ENCODE data around the gene TM4SF20. TPM values are rescaled to one million over a fixed set of nuclear protein-coding genes. Genes with fewer than 3 reads are reported as not detected.

The TM4SF20 gene
- polyA plus RNA-seq, 1 of the 3 experiments (the other 2 are of a cell fraction): 0.03 TPM

GRCh38 chr2:227324995-227325838 is 53.9 kb downstream of the TM4SF20 start, which contains the start of gene MFF:
MFF (plus strand) TSS chr2:227325251; CDS start chr2:227330666, 5,415 bp downstream.
- H4K20me1 ChIP-seq (ENCODE audit: insufficient read depth): peaks cover 5% of the 10 kb centered on the region; the same call in 1 of the 2 replicates
- peak within 1 kb of the TSS; percentile 84 for H3K4me2 ChIP-seq
- peak within 1 kb of the TSS; percentile 90 to 95 for H3K4me3 ChIP-seq (ENCODE audit: low read depth in 2 of 2, low read length in 1 of 2)
- CTCF ChIA-PET: interaction anchor here (1.6 kb wide), 1 partner anchor 15 kb away, joined by 3 read pairs; no protein-coding TSS in a partner anchor
- POLR2A ChIA-PET: interaction anchor here (0.6 to 1.3 kb wide), 2 partner anchors 12 to 522 kb away, joined by 3 read pairs; no protein-coding TSS in a partner anchor
- H3K4me1 ChIP-seq (ENCODE audit: control insufficient read depth in 1 of 2, insufficient read depth in 2 of 2, low read depth in 1 of 2, low read length in 1 of 2): peaks cover 0 to 4% of the 10 kb centered on the region in 2 experiments; a peak in 2 of 4 replicates
- WGBS (ENCODE audit: low lambda C conversion rate): under 1% methylated on average over 18 of the region's 67 CpGs
- H3K9me2 ChIP-seq: no peaks in the 10 kb centered on the region
- H3K9me3 ChIP-seq: no peaks in the 10 kb centered on the region
- H2AFZ ChIP-seq (ENCODE audit: low read depth): peak within 1 kb of the TSS; percentile 99
- peaks cover 48% of the 10 kb centered on the region for H3K79me2 ChIP-seq (ENCODE audit: insufficient read depth)
- peak within 1 kb of the TSS; percentile 70 to 90 for H3K27ac ChIP-seq (ENCODE audit: low read depth in 2 of 2, low read length in 1 of 2)
- H3K27me3 ChIP-seq (ENCODE audit: insufficient read depth): no peaks in the 10 kb centered on the region
- peak within 1 kb of the TSS; percentile 86 for H3K9ac ChIP-seq
- H3F3A ChIP-seq (replicated peaks; ENCODE audit: insufficient read depth): no peaks in the 10 kb centered on the region
- DNase-seq: peak; percentile 94
- H3K36me3 ChIP-seq (replicated peaks in 1 of 2; ENCODE audit: control insufficient read depth in 1 of 2, insufficient read depth in 2 of 2, low read length in 1 of 2): peaks cover 1 to 12% of the 10 kb centered on the region in 2 experiments
- TF ChIP-seq NRF1 (IDR thresholded peaks at IDR 0.05; ENCODE audit: low read depth, low read length): no peak
- no peak for TF ChIP-seq JUND (IDR thresholded peaks at IDR 0.05)
- peak; percentile 83 for TF ChIP-seq TAF1 (IDR thresholded peaks at IDR 0.05; ENCODE audit: borderline replicate concordance, low read depth, low read length)
- no peak for TF ChIP-seq FOXM1 (IDR thresholded peaks at IDR 0.05; ENCODE audit: low read depth)
- peak; percentile 54; the same call in 1 of the 2 replicates for TF ChIP-seq ZBTB33 (IDR thresholded peaks at IDR 0.05; ENCODE audit: borderline replicate concordance, low read depth)
- no peak for TF ChIP-seq FOSL2 (IDR thresholded peaks at IDR 0.05; ENCODE audit: borderline replicate concordance, low read depth)
- no peak for TF ChIP-seq IRF3 (IDR thresholded peaks at IDR 0.05; ENCODE audit: low read depth, low read length)
- peak; percentile 85; the same call in 1 of the 2 replicates for TF ChIP-seq SIN3A (IDR thresholded peaks at IDR 0.05; ENCODE audit: borderline replicate concordance, low read depth, low read length)
- peak; percentile 29 for TF ChIP-seq CTCF (IDR thresholded peaks at IDR 0.05)
- peak; percentile 21; the same call in 1 of the 2 replicates for TF ChIP-seq RFX5 (IDR thresholded peaks at IDR 0.05; ENCODE audit: low read length)
- no peak for TF ChIP-seq RXRA (IDR thresholded peaks at IDR 0.05; ENCODE audit: borderline replicate concordance, low read depth)
- TF ChIP-seq EZH2phosphoT487 (IDR thresholded peaks at IDR 0.05; ENCODE audit: borderline replicate concordance, low read depth): no peak
- peak; percentile 86 for TF ChIP-seq MXI1 (IDR thresholded peaks at IDR 0.05; ENCODE audit: low read depth, low read length)
- peak; percentile 98 for TF ChIP-seq YY1 (IDR thresholded peaks at IDR 0.05; ENCODE audit: low read depth)
- 0 out of 2 replicates have a peak, but pooled peaks have one; percentile 12 for TF ChIP-seq PBX3 (IDR thresholded peaks at IDR 0.05)
- peak; percentile 11; the same call in 1 of the 2 replicates for TF ChIP-seq TCF12 (IDR thresholded peaks at IDR 0.05)
- no peak for TF ChIP-seq TEAD4 (IDR thresholded peaks at IDR 0.05; ENCODE audit: borderline replicate concordance, insufficient read depth)
- TF ChIP-seq SMC3 (IDR thresholded peaks at IDR 0.05; ENCODE audit: low read depth, low read length): no peak
- peak; percentile 99 for TF ChIP-seq USF1 (IDR thresholded peaks at IDR 0.05; ENCODE audit: borderline replicate concordance, low read depth)
- no peak for TF ChIP-seq MEF2A (IDR thresholded peaks at IDR 0.05; ENCODE audit: borderline replicate concordance, low read depth)
- TF ChIP-seq RAD21 (IDR thresholded peaks at IDR 0.05; ENCODE audit: low read length): no peak
- peak; percentile 76 for TF ChIP-seq GABPA (IDR thresholded peaks at IDR 0.05; ENCODE audit: low read depth)
- TF ChIP-seq GATA2 (CRISPR knock-in tag; IDR thresholded peaks at IDR 0.05): no peak
- peak; percentile 74 for TF ChIP-seq CHD2 (IDR thresholded peaks at IDR 0.05; ENCODE audit: low read length, partially characterized antibody)
- no peak for TF ChIP-seq RCOR1 (IDR thresholded peaks at IDR 0.05; ENCODE audit: low read length)
